ENCODE data around the gene UBE2J1.
"Not testable (repeated sequence)": the region's sequence is repeated elsewhere in the genome, so short reads cannot be mapped to it uniquely, and the experiment has no call there.

UBE2J1 gene

GRCh38 chr6:89315249-89315885, 37.2 kb downstream of the UBE2J1 start, which contains the start of gene GABRR2:
Gene GABRR2 (minus strand): TSS chr6:89315299. CDS start chr6:89315165, 134 bp downstream.
- no peak for DNase-seq

GRCh38 chr6:89314692-89315091, 37.8 kb downstream of the UBE2J1 start:
- DNase-seq, result no peak

DNA sequence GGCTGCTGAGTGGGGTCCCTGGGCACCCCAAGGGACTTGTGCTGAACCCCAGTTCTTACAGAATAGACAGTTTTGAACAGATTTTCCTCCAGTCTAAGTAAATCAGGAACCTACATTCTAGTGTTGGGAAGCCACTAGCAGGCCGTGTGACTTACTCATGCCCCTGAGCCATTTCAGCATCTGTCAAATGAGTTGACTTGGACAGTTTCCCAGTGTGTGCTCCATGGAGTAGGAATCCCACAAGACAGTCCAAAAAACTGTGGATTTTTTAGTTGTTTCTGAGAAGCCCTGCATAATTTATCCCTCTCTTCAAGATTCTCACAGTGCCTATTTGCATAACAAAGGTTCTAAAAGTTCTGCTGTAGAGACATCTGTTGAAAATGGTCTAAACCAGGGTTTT, 39.5 kb downstream of the UBE2J1 start:
- DNase-seq, result no peak

DNA sequence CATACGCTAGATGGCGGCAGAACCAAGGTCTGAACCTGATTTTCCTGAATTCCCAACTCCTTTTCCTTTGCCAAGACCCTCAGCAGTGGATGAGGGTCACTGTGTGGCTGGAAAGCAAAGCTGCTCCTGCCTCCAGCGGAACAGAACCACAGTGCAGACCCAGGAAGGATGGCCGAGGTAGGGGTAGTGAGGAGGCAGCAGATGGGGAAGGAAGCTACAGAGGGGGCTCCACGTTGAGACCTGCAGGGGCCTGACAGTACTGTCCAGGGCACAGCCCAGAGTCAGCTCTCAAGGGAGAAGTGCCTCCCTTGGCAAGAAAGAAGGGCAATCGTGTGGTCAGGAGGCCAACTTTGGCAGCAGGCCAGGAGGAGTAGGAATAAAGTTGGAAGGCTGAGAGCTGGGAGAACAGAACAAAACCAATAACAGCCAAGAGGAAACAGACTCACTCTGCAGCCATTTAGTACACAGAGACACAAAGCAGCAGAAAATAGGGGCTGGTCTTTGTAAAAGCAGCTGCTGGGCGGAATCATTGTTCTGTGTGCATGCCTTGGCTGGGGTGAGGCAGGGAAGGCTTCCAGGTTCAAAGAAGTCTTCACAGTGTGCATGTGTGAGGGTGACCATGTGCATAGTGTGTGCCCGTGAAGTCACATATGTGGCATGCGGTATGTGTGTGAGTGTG, 40.5 kb downstream of the UBE2J1 start:
- no peak for DNase-seq

DNA sequence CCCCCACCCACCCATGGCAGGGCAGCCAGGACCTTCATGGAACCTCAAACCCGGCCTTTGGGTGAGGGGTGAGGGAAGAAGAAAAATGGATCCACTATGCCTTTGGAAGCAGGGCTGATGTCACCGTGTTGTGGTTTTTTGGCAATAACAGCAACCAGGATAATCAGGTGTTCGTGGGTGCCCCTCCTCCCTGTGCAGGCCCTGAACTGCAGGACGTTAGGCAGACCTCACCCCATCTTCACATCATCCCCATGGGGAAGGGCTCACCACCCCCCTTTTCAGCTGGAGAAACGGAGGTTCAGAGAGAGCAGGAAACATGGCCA, 41.0 kb downstream of the UBE2J1 start:
- DNase-seq, result no peak

DNA sequence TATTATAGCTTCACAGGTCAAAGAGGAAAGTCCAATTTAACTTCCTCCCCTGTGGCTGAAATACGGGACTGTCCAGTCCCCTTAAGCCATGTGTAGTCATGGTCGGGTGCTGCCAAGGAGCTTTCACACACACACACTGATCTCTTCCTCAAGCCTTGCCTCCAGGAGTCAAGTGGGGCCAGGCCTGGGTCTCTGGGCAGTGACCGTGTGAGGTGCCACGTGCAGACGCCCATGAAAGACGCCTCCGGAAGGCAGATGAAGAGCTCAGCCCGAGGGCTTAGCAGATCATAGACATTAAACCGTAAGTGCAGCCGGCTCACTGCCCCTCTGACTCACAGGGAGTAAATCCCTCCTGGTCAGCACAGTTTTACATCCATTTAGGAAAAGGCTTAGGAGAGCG, 41.6 kb downstream of the UBE2J1 start:
- DNase-seq, result no peak

- no peak for DNase-seq
Observed at GRCh38 chr6:89308525-89309395, 43.8 kb downstream of the UBE2J1 start.

DNA sequence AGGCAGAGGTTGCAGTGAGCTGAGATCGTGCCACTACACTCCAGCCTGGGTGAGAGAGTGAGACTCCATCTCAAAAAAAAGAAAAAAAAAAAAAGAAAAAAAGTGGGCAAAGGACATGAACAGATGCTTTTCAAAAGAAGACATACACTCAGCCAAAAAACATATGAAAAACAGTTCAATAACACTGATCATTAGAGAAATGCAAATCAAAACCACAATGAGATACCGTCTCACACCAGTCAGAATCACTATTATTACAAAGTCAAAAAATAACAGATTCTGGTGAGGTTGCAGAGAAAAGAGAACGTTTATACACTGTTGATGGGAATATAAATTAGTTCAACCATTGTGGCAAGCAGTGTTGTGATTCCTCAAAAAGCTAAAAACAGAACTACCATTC, 48.0 kb downstream of the UBE2J1 start:
- DNase-seq, result not testable (repeated sequence)

GRCh38 chr6:89302936-89303335, 49.6 kb downstream of the UBE2J1 start:
- no peak for DNase-seq

DNA sequence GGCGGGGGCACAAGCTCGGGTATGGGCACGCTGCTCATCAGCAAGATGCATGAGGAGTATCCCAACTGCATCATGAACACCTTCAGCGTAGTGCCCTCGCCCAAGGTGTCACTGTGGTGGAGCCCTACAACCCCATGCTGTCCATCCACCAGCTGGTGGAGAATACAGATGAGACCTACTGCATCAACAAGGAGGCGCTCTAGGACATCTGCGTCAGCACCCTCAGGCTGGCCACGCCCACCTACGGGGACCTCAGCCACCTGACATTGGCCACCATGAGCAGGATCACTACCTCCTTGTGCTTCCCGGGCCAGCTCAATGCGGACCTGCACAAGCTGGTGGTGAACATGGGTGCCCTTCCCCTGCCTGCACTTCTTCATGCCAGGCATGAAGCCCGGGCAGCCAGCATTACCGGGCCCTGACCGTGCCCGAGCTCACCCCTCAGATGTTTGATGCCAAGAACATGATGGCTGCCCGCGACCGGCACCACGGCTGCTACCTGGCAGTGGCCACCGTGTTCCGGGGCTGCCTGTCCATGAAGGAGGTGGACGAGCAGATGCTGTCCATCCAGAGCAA, 50.2 kb downstream of the UBE2J1 start:
- DNase-seq, result no peak

GRCh38 chr6:89301586-89302194, 50.8 kb downstream of the UBE2J1 start:
- no peak for DNase-seq

DNA sequence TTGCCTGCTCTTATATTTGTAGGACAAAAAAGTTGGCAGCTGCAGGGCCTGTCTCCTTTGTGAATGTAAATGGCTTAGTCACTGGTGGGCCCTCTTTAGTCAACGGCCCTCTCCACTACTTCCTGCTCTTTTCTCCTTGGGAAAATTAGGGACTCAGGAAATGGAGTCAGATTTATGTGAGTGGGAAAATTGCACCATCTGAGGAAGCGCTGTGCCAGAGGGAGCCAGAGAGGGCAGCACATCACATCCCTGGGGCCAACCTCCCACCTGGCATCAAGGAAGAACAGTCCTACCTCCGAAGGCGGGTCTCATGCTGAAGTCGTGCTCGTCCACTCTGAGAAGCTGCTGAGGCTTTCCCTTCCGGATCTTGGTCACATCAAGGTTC, 53.1 kb downstream of the UBE2J1 start:
- DNase-seq, result no peak

- no peak for DNase-seq
Observed at GRCh38 chr6:89298680-89299465, 53.6 kb downstream of the UBE2J1 start.

- no peak for DNase-seq
Observed at GRCh38 chr6:89297695-89298351, 54.7 kb downstream of the UBE2J1 start.

- no peak for DNase-seq
Observed at GRCh38 chr6:89295981-89296380, 56.5 kb downstream of the UBE2J1 start.

- DNase-seq, result not testable (repeated sequence)
Observed at GRCh38 chr6:89295116-89295515, 57.4 kb downstream of the UBE2J1 start.

DNA sequence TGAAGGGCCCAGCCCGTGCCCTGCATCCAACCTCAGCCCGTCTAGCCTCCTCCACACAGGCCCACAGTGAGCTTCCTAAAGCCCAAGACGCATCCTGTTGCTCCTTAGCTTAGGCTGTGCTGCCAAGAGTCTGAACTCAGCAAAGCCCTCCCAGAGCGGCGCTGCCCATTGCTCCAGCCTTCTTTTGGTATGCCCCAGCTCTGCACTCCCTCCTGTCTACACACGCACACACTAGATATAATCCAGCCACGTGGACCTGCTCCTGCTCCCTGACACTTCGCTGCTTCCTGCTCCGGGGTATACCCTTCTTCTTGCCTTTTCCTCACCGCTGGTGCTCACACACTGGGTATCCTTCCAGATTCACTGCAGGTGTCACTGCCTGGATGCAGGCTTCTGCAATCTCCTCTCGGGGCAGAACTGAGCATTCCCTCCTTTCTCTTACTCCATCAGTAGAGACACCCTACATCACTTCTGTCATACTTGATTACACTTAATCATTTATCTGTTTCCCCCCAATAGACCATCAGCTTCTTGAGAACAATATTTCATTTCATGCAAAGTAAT, 61.2 kb downstream of the UBE2J1 start:
- no peak for DNase-seq

- DNase-seq, result no peak
Observed at GRCh38 chr6:89290401-89291155, 61.9 kb downstream of the UBE2J1 start.

GRCh38 chr6:89289710-89290109, 62.8 kb downstream of the UBE2J1 start:
- no peak for DNase-seq

DNA sequence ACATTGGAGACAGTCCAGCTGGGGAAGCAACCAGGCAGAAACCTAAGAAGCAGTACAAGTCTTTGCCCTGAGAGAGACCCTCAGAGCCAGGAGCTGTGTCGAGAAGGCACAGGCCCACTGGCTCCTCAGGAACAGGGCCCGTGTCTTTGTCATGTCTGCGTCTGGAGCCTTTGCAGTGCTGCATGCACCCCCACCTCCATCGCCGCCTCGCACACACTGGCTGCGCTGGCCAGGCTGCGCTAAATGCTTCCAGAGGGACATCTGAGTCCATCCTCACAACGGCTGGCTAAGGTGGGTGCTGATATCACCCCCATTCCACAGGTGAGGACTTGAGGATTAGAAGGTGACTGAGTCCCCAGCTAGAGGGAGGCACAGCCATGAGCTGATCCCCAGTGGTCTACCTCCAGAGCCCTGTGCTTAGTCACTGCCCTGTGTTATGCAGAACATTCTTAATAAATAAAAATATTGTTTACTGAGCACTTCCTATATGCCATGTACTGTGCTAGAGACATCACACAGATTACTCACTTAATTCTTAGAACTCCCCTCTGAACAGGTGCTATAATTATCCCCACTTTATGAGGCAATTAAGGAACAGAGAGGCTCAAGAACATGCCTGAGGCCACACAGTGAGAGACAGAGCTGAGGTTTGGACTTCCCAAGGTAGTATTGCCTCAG, 65.0 kb downstream of the UBE2J1 start:
- no peak for DNase-seq

All from NCI-H1417 treated with DMSO at 0.1 percent for 48 hours (cell line).